ENCODE results near the gene DAAM1. TPM values are rescaled to one million over a fixed set of nuclear protein-coding genes. Genes with fewer than 3 reads are reported as not detected.
A peak's percentile ranks its signal among the peaks of the same experiment; 100 is the strongest.

DAAM1 gene
- total RNA-seq, 1 donor from 2014 or later: 16.5 TPM

- Histone ChIP-seq H3K36me3 (ENCODE audit: control insufficient read depth, insufficient read depth, low read length) (no peaks in the 10 kb centered on the region), H3K27me3 (ENCODE audit: control insufficient read depth, insufficient read depth, low read length) (no peaks in the 10 kb centered on the region), H3K4me3 (ENCODE audit: low read depth, low read length) (no peak overlapping the region)
- no peak for TF ChIP-seq CTCF (IDR thresholded peaks at IDR 0.05; ENCODE audit: insufficient read depth, low read length, poor library complexity, severe bottlenecking)
- DNase-seq (ENCODE audit: low read depth): peak; percentile 69
These were observed 26.8 kb upstream of the DAAM1 start for GRCh38 chr14:59161561-59162175.

- DNase-seq (ENCODE audit: low read depth): no peak
- Histone ChIP-seq H3K4me3 (ENCODE audit: low read depth, low read length) (no peak overlapping the region), H3K27me3 (ENCODE audit: control insufficient read depth, insufficient read depth, low read length) (no peaks in the 10 kb centered on the region), H3K36me3 (ENCODE audit: control insufficient read depth, insufficient read depth, low read length) (no peaks in the 10 kb centered on the region)
- no peak for TF ChIP-seq CTCF (IDR thresholded peaks at IDR 0.05; ENCODE audit: insufficient read depth, low read length, poor library complexity, severe bottlenecking)
These were observed 22.2 kb upstream of the DAAM1 start for GRCh38 chr14:59166258-59166657.

GRCh38 chr14:59175404-59175803 is 13.1 kb upstream of the DAAM1 start:
- H3K36me3 ChIP-seq (ENCODE audit: control insufficient read depth, insufficient read depth, low read length): no peaks in the 10 kb centered on the region
- no peaks in the 10 kb centered on the region for H3K27me3 ChIP-seq (ENCODE audit: control insufficient read depth, insufficient read depth, low read length)
- no peak for DNase-seq (ENCODE audit: low read depth)
- no peak overlapping the region for H3K4me3 ChIP-seq (ENCODE audit: low read depth, low read length)
- no peak for TF ChIP-seq CTCF (IDR thresholded peaks at IDR 0.05; ENCODE audit: insufficient read depth, low read length, poor library complexity, severe bottlenecking)

- Histone ChIP-seq H3K4me3 (ENCODE audit: low read depth, low read length) (no peak overlapping the region), H3K27me3 (ENCODE audit: control insufficient read depth, insufficient read depth, low read length) (no peaks in the 10 kb centered on the region), H3K36me3 (ENCODE audit: control insufficient read depth, insufficient read depth, low read length) (no peaks in the 10 kb centered on the region)
- TF ChIP-seq CTCF (IDR thresholded peaks at IDR 0.05; ENCODE audit: insufficient read depth, low read length, poor library complexity, severe bottlenecking): no peak
- DNase-seq (ENCODE audit: low read depth): no peak
These were observed 11.7 kb upstream of the DAAM1 start for GRCh38 chr14:59176765-59177164.

- Histone ChIP-seq H3K27me3 (ENCODE audit: control insufficient read depth, insufficient read depth, low read length) (no peaks in the 10 kb centered on the region), H3K36me3 (ENCODE audit: control insufficient read depth, insufficient read depth, low read length) (no peaks in the 10 kb centered on the region)
- no peak for DNase-seq (ENCODE audit: low read depth)
These were observed 11.2 kb upstream of the DAAM1 start for GRCh38 chr14:59177262-59177661.

More at GRCh38 chr14:59177262-59177661, 11.2 kb upstream of the DAAM1 start:
- TF ChIP-seq CTCF (IDR thresholded peaks at IDR 0.05; ENCODE audit: insufficient read depth, low read length, poor library complexity, severe bottlenecking): no peak
- no peak overlapping the region for H3K4me3 ChIP-seq (ENCODE audit: low read depth, low read length)

All from kidney epithelial cell (primary cell).